DND-41 (cell line): ENCODE data around the gene PHOSPHO2.

Source experiments
- ATAC-seq: fragments of 200-7000 bp; cut with Tn5 transposase; 3 replicates; pipeline ENCODE4 v1.9.1; 2021; ENCODE audit warnings: low read depth; ENCODE audit not compliant: insufficient read depth
- DNase-seq: peaks from one replicate; pipeline ENCODE4 v3.0.0-alpha.2; 2020
- H2AFZ ChIP-seq: 2 replicates; pipeline ENCODE4 v1.6.0; 2012; ENCODE audit warnings: low read depth, low read length
- H3K27ac ChIP-seq: 2 replicates; pipeline ENCODE4 v1.5.1; 2012; ENCODE audit warnings: low read length, inconsistent platforms
- H3K27me3 ChIP-seq: fragments of 200-600 bp; sonication (generic); 2 replicates; pipeline ENCODE4 v1.6.0; 2012; ENCODE audit warnings: low read length, mild to moderate bottlenecking, inconsistent platforms; ENCODE audit not compliant: insufficient read depth, poor library complexity
- H3K36me3 ChIP-seq: 2 replicates; pipeline ENCODE4 v1.5.1; 2012; ENCODE audit warnings: low read length, inconsistent platforms; ENCODE audit not compliant: insufficient read depth
- H3K4me1 ChIP-seq: 2 replicates; pipeline ENCODE4 v1.5.1; 2012; ENCODE audit warnings: mild to moderate bottlenecking, low read length; ENCODE audit not compliant: insufficient read depth
- H3K4me2 ChIP-seq: 2 replicates; pipeline ENCODE4 v1.6.0; 2012; ENCODE audit warnings: mild to moderate bottlenecking, moderate library complexity, low read length, inconsistent platforms; ENCODE audit not compliant: insufficient read depth
- H3K4me3 ChIP-seq, 2 experiments: fragments of 200-600 bp in 1 of 2; shearing (Covaris generic) in 1 of 2; 2 replicates each; pipeline ENCODE4 v1.5.1; 2012 to 2016; ENCODE audit warnings: inconsistent platforms in 2 of 2, low read length in 2 of 2, mild to moderate bottlenecking in 2 of 2, low read depth in 1 of 2, moderate library complexity in 1 of 2
- H3K79me2 ChIP-seq: 2 replicates; pipeline ENCODE4 v1.6.0; 2012; ENCODE audit warnings: low read length, inconsistent platforms; ENCODE audit not compliant: insufficient read depth
- H3K9ac ChIP-seq: 2 replicates; pipeline ENCODE4 v1.6.0; 2012; ENCODE audit warnings: low read depth, mild to moderate bottlenecking, inconsistent platforms, low read length, moderate library complexity
- H3K9me3 ChIP-seq: 2 replicates; pipeline ENCODE4 v1.5.1; 2012; ENCODE audit warnings: low read length, moderate library complexity, mild to moderate bottlenecking, inconsistent platforms; ENCODE audit not compliant: insufficient read depth, severe bottlenecking
- H4K20me1 ChIP-seq: 2 replicates; pipeline ENCODE4 v1.6.0; 2012; ENCODE audit warnings: low read length; ENCODE audit not compliant: insufficient read depth
- EZH2 ChIP-seq: IDR thresholded peaks from 3 replicates; pipeline ENCODE4 v1.6.1; 2012; ENCODE audit warnings: borderline replicate concordance, low read depth, mild to moderate bottlenecking, moderate library complexity, low read length, inconsistent platforms; ENCODE audit not compliant: severe bottlenecking
- TF ChIP-seq, protein P1 (sequence below): IDR thresholded peaks from 2 replicates; pipeline ENCODE4 v1.5.1; 2012; ENCODE audit warnings: borderline replicate concordance, low read length, moderate library complexity, mild to moderate bottlenecking; ENCODE audit not compliant: poor library complexity, severe bottlenecking; ENCODE audit errors: extremely low read depth

PHOSPHO2 gene

GRCh38 chr2:169670937-169671336 lies 23.3 kb upstream of the PHOSPHO2 start:
- no peaks in the 10 kb centered on the region for H3K79me2 ChIP-seq

GRCh38 chr2:169672406-169672805 lies 21.9 kb upstream of the PHOSPHO2 start:
- Histone ChIP-seq H3K79me2 (no peaks in the 10 kb centered on the region), H2AFZ (no peak overlapping the region), H3K27me3 (peaks cover 4% of the 10 kb centered on the region), H4K20me1 (no peaks in the 10 kb centered on the region), H3K4me3 (no peak overlapping the region), H3K27ac (no peak overlapping the region), H3K4me2 (no peak overlapping the region), H3K4me1 (no peaks in the 10 kb centered on the region), H3K9me3 (no peaks in the 10 kb centered on the region), H3K36me3 (no peaks in the 10 kb centered on the region), H3K9ac (no peak overlapping the region)
- TF ChIP-seq EZH2: no peak
- TF ChIP-seq, protein P1, sequence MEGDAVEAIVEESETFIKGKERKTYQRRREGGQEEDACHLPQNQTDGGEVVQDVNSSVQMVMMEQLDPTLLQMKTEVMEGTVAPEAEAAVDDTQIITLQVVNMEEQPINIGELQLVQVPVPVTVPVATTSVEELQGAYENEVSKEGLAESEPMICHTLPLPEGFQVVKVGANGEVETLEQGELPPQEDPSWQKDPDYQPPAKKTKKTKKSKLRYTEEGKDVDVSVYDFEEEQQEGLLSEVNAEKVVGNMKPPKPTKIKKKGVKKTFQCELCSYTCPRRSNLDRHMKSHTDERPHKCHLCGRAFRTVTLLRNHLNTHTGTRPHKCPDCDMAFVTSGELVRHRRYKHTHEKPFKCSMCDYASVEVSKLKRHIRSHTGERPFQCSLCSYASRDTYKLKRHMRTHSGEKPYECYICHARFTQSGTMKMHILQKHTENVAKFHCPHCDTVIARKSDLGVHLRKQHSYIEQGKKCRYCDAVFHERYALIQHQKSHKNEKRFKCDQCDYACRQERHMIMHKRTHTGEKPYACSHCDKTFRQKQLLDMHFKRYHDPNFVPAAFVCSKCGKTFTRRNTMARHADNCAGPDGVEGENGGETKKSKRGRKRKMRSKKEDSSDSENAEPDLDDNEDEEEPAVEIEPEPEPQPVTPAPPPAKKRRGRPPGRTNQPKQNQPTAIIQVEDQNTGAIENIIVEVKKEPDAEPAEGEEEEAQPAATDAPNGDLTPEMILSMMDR: no peak
- DNase-seq: no peak
- no peak for ATAC-seq

More at GRCh38 chr2:169670937-169671336, 23.3 kb upstream of the PHOSPHO2 start:
- Histone ChIP-seq H3K36me3 (no peaks in the 10 kb centered on the region), H3K9ac (no peak overlapping the region), H3K27me3 (peaks cover 4% of the 10 kb centered on the region), H2AFZ (no peak overlapping the region), H3K27ac (no peak overlapping the region), H3K4me2 (no peak overlapping the region), H3K9me3 (no peaks in the 10 kb centered on the region), H4K20me1 (no peaks in the 10 kb centered on the region), H3K4me3 (no peak overlapping the region), H3K4me1 (no peaks in the 10 kb centered on the region)
- DNase-seq (no peak), ATAC-seq (no peak)
- TF ChIP-seq EZH2: no peak
- TF ChIP-seq, protein P1: no peak

GRCh38 chr2:169673106-169673505 lies 21.2 kb upstream of the PHOSPHO2 start:
- Histone ChIP-seq H3K79me2 (no peaks in the 10 kb centered on the region), H3K4me1 (no peaks in the 10 kb centered on the region), H3K9ac (no peak overlapping the region), H3K4me3 (no peak overlapping the region), H3K4me2 (no peak overlapping the region), H3K9me3 (no peaks in the 10 kb centered on the region), H3K27ac (no peak overlapping the region), H4K20me1 (no peaks in the 10 kb centered on the region), H2AFZ (no peak overlapping the region), H3K36me3 (no peaks in the 10 kb centered on the region), H3K27me3 (peaks cover 4% of the 10 kb centered on the region)
- DNase-seq (no peak), ATAC-seq (no peak)
- TF ChIP-seq, protein P1: no peak
- TF ChIP-seq EZH2: no peak

DNA sequence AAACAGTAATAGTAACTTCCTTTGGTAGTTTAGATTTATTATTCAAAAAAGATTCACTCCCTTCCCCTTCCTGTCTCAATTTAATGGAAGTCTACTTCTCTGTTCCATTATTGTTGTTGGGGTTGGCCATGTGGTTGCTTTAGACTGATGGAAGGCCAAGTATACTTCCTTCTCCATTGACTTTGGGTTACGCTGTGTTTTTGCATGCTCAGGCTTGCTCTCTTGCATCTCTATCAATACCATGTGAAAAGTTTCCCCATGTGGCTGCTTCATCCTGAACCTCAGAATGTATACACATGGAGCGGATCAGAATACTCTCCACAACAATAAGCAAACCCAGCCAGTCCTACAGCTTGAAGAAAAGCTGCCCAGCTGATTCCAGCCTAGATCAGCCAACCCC lies 20.3 kb upstream of the PHOSPHO2 start:
- TF ChIP-seq EZH2: no peak
- TF ChIP-seq, protein P1: no peak
- Histone ChIP-seq H3K9me3 (no peaks in the 10 kb centered on the region), H2AFZ (no peak overlapping the region), H3K36me3 (no peaks in the 10 kb centered on the region), H3K79me2 (no peaks in the 10 kb centered on the region), H3K9ac (no peak overlapping the region), H3K4me2 (no peak overlapping the region), H3K27ac (no peak overlapping the region), H3K4me1 (no peaks in the 10 kb centered on the region), H3K4me3 (no peak overlapping the region), H4K20me1 (no peaks in the 10 kb centered on the region), H3K27me3 (peaks cover 4% of the 10 kb centered on the region)
- DNase-seq: no peak
- no peak for ATAC-seq
